HG03025 (cell line): ENCODE results near the gene RALGAPA1.
"Not testable (repeated sequence)": the region's sequence is repeated elsewhere in the genome, so short reads cannot be mapped to it uniquely, and the experiment has no call there.

ENCODE experiments used
- ATAC-seq: cut with Tn5 transposase; IDR thresholded peaks from one replicate; pipeline ENCODE4 v1.9.1; 2021; ENCODE audit warnings: mild to moderate bottlenecking, moderate library complexity; ENCODE audit not compliant: unreplicated experiment, low FRiP score

Gene RALGAPA1

GRCh38 chr14:35637269-35637668 lies 171.8 kb downstream of the RALGAPA1 start:
- ATAC-seq = no peak

DNA sequence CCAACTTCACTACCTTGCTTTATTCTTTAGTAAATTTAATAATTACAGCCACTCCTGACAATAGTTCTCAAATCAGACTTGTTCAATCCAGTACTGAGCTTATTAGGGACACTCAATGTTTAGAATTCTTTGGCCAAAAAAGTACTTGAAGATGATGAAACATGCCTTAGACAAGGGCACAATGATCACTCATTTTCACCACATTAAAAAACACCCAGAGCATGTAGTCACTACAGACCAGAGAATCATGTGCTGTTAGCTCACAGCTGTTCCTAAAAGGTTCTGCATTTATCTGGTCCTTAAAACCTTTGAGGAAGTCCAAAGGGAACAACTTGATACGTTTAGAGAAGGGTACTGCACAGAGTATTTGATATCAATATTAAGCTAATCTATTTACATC lies 176.4 kb downstream of the RALGAPA1 start:
- no peak for ATAC-seq

- ATAC-seq = no peak
These were observed 176.8 kb downstream of the RALGAPA1 start for GRCh38 chr14:35632271-35632670.

- no peak for ATAC-seq
These were observed 177.9 kb downstream of the RALGAPA1 start for GRCh38 chr14:35631071-35631805.

- ATAC-seq = no peak
These were observed 180.1 kb downstream of the RALGAPA1 start for GRCh38 chr14:35628989-35629388.

DNA sequence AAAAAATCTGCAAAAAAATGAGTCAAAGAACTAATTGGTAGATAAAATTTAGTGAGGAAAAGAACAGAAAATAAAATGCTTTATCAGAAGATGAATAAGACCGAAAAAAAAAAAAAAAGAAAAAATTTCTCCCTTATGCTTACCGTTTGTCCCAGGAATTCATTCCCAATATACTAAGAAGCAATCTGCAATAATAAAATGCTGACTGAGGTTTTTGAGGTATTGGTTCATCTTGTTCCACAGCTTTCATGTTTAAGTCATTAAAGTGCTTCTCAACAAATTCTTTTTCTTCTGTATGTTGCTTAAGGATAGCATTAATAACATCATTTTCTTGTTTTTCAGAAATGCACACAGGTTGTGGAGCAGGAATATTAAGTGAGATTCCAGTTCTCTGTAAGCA lies 182.1 kb downstream of the RALGAPA1 start:
- not testable (repeated sequence) for ATAC-seq

DNA sequence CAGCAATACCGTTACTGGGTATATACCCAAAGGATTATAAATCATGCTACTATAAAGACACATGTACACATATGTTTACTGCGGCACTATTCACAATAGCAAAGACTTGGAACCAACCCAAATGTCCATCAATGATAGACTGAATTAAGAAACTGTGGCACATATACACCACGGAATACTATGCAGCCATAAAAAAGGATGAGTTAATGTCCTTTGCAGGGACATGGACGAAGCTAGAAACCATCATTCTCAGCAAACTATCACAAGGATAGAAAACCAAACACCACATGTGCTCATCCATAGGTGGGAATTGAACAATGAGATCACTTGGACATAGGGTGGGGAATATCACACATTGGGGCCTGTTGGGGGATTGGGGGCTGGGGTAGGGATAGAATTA lies 187.1 kb downstream of the RALGAPA1 start:
- not testable (repeated sequence) for ATAC-seq

GRCh38 chr14:35619998-35620397 lies 189.1 kb downstream of the RALGAPA1 start:
- not testable (repeated sequence) for ATAC-seq

- not testable (repeated sequence) for ATAC-seq
These were observed 189.6 kb downstream of the RALGAPA1 start for GRCh38 chr14:35619461-35619860.

DNA sequence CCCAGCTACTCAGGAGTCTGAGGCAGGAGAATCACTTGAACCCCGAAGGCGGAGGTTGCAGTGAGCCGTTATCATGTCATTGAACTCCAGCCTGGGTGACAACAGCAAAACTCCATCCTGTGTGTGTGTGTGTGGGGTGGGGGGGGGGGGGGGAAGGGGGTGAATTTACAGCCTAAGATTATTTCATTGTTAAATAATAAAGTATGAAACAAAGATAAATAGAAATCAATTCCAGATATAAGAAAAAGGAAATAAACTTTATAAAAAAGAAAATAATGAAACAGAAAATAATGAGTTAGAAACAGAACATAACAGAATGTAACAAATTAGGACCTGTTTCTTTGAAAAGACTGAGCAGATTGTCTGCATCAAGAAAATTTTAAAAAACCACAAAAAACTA lies 191.6 kb downstream of the RALGAPA1 start:
- no peak for ATAC-seq

DNA sequence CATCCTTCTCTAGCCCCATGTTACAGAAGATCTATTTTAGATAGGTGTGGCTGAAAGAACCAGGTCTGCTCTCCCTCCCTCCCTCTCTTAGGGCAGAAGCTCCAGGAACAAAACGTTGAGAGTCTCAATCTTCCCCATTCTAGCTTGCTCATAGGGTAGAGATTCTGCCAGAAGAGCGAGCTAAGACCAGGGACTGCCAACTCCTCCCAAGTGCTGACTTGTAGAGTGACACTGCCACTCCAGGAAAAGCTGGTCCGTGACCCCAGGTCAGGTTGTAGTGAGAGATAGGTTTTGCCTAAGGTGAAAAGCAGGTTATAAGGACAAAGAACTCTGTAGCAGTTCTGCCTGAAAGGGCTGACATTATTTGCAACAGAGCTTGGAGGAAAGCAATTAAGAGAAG lies 201.7 kb downstream of the RALGAPA1 start:
- no peak for ATAC-seq

DNA sequence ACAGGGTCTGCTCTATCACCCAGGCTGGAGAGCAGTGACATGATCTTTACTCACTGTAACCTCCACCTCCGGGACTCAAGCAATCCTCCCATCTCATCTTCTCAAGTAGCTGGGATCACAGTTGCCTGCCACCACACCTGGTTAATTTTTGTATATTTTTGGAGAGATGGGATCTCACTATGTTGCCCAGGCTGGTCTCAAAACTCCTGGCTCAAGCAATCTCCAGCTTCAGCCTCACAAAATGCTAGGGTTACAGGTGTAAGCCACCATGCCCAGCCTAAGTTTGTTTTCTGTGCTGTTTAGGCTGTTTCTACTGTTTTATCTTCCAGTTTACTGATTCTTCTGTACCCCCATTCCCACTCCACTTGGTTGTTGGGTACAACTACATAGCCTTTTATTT lies 208.8 kb downstream of the RALGAPA1 start:
- ATAC-seq = no peak

- ATAC-seq = no peak
These were observed 214.5 kb downstream of the RALGAPA1 start for GRCh38 chr14:35594616-35595015.

- ATAC-seq = not testable (repeated sequence)
These were observed 221.7 kb downstream of the RALGAPA1 start for GRCh38 chr14:35587373-35587772.

DNA sequence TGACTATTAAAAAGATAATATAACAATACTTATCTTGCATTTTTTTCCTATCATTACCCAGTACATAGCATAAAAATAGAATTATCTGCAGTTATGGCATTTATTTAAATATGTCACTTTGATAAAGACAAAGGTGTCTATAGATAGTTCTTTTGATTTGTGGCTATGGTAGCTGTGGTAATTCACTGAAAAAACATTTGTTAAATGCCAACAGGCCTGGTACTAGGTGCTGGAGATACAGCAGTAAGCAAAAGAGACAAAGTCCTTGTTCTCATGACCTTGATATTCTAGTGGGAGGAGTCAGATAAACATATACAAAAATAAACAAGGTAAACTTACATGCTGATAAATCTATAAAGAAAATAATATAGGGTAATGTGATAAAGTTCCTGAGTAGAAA lies 230.5 kb downstream of the RALGAPA1 start:
- ATAC-seq = no peak

DNA sequence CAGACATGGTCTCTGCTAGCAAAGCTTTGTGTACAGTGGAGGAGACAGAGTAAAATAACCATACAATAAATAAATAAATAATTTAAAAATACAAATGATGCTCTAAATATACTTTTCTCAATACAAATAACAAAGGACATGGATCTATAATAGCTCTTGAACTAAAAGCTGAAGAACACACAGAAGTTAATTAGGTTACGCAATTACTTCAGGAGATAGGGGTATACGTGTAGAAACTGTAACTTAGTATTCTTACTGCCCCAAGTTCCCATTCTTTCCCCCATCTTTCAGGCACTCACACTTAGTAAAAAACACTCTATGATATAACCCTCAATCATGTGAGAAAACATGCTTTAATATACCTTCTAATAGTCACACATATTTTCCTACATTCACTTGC lies 231.0 kb downstream of the RALGAPA1 start:
- ATAC-seq = no peak

GRCh38 chr14:35576856-35577255 lies 232.2 kb downstream of the RALGAPA1 start:
- ATAC-seq = no peak

DNA sequence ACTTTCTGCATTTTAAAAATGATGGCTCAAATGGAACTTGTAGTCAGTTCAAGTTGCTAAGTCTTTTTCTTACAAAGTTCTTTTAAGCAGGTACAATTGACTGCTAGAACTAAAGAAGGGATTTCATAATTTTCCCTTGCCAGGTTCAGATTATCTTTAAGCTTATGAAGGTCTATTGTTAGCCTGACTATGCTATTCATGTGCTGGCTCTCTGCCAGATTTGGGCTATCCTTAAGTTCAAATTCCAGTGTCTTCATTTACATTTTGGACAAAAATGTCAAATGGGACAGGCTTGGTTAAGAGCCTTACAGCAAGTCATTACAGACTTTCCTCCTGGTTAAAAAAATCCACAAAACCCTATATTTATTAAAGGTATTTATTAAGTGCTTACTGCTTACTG lies 232.8 kb downstream of the RALGAPA1 start:
- no peak for ATAC-seq

DNA sequence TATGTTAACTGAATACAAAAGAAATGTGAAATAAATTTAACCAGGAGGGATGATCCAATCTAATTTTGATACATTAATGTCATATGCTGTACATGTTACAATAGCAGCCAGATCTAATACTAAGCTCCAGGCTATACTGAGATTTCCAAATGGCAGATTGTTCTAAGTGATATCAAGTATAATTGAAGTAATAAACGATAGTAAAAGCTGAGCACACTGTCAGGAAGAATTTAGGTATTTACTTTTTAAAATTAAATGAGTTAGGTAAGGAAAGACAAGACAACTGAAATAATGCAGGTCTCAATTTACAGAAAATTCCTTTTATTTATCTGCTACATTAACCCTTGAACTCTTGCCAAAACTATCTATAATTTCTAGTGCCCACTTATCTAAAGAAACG lies 235.2 kb downstream of the RALGAPA1 start:
- ATAC-seq = no peak

DNA sequence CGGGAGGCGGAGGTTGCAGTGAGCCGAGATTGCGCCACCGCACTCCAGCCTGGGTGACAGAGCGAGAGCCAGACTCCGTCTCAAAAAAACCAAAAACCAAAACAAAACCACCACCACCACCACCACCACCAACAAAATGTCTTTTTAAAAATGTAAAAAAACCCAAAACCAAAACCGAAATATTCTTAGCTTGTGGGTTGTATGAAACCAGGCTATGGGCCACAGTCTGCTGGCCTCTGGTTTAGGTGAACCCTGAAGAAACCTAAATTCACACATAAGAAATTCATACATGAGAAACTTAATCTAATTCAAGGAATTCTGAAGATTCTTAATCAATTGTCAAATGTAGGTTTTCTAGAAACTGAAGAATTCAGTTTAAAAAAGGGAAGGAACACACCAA lies 237.5 kb downstream of the RALGAPA1 start:
- ATAC-seq = no peak

- no peak for ATAC-seq
These were observed 243.1 kb downstream of the RALGAPA1 start for GRCh38 chr14:35565871-35566464.

DNA sequence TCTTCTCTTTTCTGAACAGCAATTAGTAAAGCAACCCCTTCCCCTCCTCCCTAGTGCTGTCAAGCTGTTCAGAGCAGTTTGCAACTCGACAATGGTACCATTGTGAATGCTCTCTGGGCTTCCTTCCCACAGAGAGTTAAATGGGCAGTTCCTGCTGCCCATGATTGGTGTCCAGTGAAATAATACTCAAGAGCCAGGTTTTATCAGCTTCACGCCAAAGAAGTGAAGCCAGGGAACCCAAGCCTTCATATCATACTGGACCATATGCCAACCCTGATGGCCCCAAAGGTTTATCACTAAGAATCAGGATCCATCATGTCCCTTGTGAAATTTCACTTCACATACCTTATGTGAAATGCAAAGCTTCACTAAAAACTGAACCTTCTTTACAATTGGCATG lies 250.4 kb downstream of the RALGAPA1 start:
- no peak for ATAC-seq
